Measurements from ENCODE around the gene HDDC3.

The HDDC3 gene

GRCh38 chr15:90960298-90961091, 28.1 kb upstream of the HDDC3 start:
- no peak for FAIRE-seq
- DNase-seq (ENCODE audit: insufficient read length) = no peak
- TF ChIP-seq POLR2A (IDR thresholded peaks at IDR 0.05; ENCODE audit: low read depth, low read length) = no peak
- TF ChIP-seq TAF1 (IDR thresholded peaks at IDR 0.05; ENCODE audit: borderline replicate concordance, low read depth, low read length) = no peak
- TF ChIP-seq POLR2AphosphoS5 (IDR thresholded peaks at IDR 0.05; ENCODE audit: low read depth, low read length) = no peak

DNA sequence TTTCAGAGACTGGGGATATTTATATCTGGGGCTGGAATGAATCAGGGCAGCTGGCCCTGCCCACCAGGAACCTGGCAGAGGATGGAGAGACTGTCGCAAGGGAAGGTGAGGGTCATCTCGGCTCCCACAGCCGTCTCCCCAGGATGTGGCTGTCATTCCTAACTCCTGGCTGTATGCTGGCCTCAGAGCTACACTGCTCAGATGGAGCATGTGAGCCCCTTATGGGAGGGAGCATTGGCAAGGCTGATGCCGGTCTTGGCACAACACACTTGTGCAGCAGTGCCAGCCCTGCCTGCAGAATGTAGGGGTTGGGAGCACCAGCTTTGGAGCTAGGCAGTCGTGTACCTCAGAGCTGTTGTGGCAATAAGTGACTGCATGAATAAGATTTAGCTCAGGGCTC, 27.5 kb upstream of the HDDC3 start:
- DNase-seq (ENCODE audit: insufficient read length) (no peak), FAIRE-seq (no peak)
- TF ChIP-seq POLR2A (IDR thresholded peaks at IDR 0.05; ENCODE audit: low read depth, low read length) (no peak), POLR2AphosphoS5 (IDR thresholded peaks at IDR 0.05; ENCODE audit: low read depth, low read length) (no peak), TAF1 (IDR thresholded peaks at IDR 0.05; ENCODE audit: borderline replicate concordance, low read depth, low read length) (no peak)

GRCh38 chr15:90959028-90959595, 26.8 kb upstream of the HDDC3 start:
- FAIRE-seq (no peak), DNase-seq (ENCODE audit: insufficient read length) (no peak)
- TF ChIP-seq POLR2A (IDR thresholded peaks at IDR 0.05; ENCODE audit: low read depth, low read length) (no peak), POLR2AphosphoS5 (IDR thresholded peaks at IDR 0.05; ENCODE audit: low read depth, low read length) (no peak), TAF1 (IDR thresholded peaks at IDR 0.05; ENCODE audit: borderline replicate concordance, low read depth, low read length) (no peak)

DNA sequence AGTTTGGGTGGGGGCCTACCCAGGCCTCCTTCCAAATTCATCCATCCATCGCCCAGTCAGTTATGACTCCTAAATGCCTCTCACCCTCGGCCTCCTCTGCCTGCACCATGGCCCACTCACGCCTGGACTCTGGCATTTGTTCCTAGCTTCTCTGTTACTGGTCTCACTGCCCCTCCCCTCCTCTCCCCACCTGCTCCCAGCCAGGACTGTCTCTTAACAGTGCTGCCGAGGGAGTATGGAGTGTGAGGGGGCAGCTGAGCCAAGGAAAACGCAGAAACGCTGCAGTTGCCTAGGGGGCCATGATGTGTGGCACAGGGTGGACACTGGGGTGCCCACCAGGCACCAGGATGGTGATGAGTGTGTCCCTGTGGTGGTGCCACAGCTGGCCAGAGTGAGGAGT, 25.4 kb upstream of the HDDC3 start:
- DNase-seq (ENCODE audit: insufficient read length) (no peak), FAIRE-seq (no peak)
- TF ChIP-seq POLR2AphosphoS5 (IDR thresholded peaks at IDR 0.05; ENCODE audit: low read depth, low read length) = no peak
- TF ChIP-seq POLR2A (IDR thresholded peaks at IDR 0.05; ENCODE audit: low read depth, low read length) = no peak
- TF ChIP-seq TAF1 (IDR thresholded peaks at IDR 0.05; ENCODE audit: borderline replicate concordance, low read depth, low read length) = no peak

DNA sequence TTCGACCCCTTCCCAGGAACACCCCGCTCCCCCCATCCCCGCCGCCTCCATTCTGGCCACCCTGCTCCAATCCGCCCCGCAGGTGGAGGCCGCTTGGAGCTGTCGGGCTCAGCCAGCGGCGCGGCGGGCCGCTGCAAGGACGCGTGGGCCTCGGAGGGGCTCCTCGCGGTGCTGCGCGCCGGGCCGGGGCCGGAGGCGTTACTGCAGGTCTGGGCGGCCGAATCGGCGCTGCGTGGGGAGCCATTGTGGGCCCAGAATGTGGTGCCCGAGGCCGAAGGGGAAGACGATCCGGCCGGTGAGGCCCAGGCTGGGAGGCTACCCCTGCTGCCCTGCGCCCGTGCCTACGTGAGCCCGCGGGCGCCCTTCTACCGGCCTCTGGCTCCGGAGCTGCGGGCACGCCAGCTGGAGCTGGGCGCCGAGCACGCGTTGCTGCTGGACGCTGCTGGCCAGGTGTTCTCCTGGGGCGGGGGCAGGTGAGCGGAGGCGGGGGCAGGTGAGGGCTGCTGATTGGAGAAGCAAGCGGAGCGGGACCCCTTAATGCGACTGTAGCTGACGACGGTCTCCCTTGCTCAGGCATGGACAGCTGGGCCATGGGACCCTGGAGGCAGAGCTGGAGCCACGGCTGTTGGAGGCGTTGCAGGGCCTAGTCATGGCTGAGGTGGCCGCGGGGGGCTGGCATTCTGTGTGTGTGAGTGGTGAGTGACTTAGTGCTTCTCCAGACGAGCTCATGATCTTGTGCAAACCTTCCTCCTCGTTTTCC, 24.9 kb upstream of the HDDC3 start:
- TF ChIP-seq POLR2A (IDR thresholded peaks at IDR 0.05; ENCODE audit: low read depth, low read length) (no peak), TAF1 (IDR thresholded peaks at IDR 0.05; ENCODE audit: borderline replicate concordance, low read depth, low read length) (no peak), POLR2AphosphoS5 (IDR thresholded peaks at IDR 0.05; ENCODE audit: low read depth, low read length) (no peak)
- DNase-seq (ENCODE audit: insufficient read length) (no peak), FAIRE-seq (no peak)

GRCh38 chr15:90956274-90957030, 24.1 kb upstream of the HDDC3 start:
- no peak for TF ChIP-seq TAF1 (IDR thresholded peaks at IDR 0.05; ENCODE audit: borderline replicate concordance, low read depth, low read length)
- peak; percentile 3; the same call in 1 of the 2 replicates for TF ChIP-seq POLR2A (IDR thresholded peaks at IDR 0.05; ENCODE audit: low read depth, low read length)
- DNase-seq (ENCODE audit: insufficient read length) = peak; percentile 89
- no peak for FAIRE-seq

GRCh38 chr15:90955624-90956273, 23.4 kb upstream of the HDDC3 start:
- TF ChIP-seq POLR2AphosphoS5 (IDR thresholded peaks at IDR 0.05; ENCODE audit: low read depth, low read length) (no peak), TAF1 (IDR thresholded peaks at IDR 0.05; ENCODE audit: borderline replicate concordance, low read depth, low read length) (no peak), POLR2A (IDR thresholded peaks at IDR 0.05; ENCODE audit: low read depth, low read length) (no peak; the same call in 1 of the 2 replicates)
- no peak for DNase-seq (ENCODE audit: insufficient read length)
- peak; percentile 87 for FAIRE-seq

DNA sequence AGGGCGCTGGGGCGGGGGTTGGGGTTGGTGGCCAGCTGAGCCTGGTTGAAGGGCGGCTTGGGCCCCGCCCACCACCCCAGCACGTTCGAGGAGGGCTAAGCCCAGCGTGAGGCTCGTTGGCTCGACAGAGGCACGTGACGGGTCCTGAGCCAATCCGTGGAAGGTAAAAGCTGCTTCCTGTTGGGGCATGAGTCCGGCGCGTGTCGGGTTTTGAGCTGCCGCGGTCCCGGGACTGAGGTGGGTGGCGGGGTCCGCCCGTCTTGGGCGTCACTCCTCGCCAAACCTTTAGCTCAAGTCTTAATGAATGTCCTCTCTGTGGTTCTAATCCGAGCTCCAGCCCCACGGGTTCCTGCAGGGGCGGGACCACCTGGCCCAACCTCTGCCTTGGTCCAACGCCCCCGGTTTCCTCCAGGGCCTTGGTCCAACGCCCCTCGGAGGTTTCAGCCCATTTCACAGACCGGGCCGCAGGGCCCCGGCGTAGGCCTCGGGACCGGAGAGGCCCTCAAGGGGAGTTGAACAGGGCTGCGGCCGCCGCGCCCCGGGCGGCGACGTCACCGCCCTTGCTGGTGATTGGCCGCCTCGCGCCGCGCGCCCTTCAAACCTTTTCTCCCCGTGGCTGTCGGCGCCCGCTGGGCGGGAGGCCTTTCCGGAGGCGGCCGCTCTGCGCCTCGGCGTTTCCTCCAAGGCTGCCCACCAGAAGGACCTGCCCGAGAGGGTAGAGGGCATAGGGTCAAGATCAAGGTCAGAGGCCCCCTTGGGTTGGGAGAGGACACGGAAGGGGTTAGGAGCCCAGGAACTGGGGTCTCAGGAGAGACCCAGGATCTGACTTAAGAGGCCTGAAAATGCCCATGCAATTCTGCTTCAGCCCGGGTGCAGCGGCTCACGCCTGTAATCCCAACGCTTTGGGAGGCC, 22.6 kb upstream of the HDDC3 start, which contains the start of gene RCCD1:
Gene RCCD1 (plus strand): TSS at position 173 of the 912 bp plus-strand sequence. CDS start 1,851 bp downstream, outside the sequence.
- peak; percentile 100 for FAIRE-seq
- TF ChIP-seq TAF1 (IDR thresholded peaks at IDR 0.05; ENCODE audit: borderline replicate concordance, low read depth, low read length) = peak; percentile 59
- peak; percentile 95 for TF ChIP-seq POLR2AphosphoS5 (IDR thresholded peaks at IDR 0.05; ENCODE audit: low read depth, low read length)
- peak; percentile 86 for TF ChIP-seq POLR2A (IDR thresholded peaks at IDR 0.05; ENCODE audit: low read depth, low read length)
- peak; percentile 100 for DNase-seq (ENCODE audit: insufficient read length)

GRCh38 chr15:90953947-90954711, 21.8 kb upstream of the HDDC3 start:
- DNase-seq (ENCODE audit: insufficient read length) (no peak), FAIRE-seq (no peak)
- TF ChIP-seq TAF1 (IDR thresholded peaks at IDR 0.05; ENCODE audit: borderline replicate concordance, low read depth, low read length) (no peak), POLR2A (IDR thresholded peaks at IDR 0.05; ENCODE audit: low read depth, low read length) (no peak), POLR2AphosphoS5 (IDR thresholded peaks at IDR 0.05; ENCODE audit: low read depth, low read length) (no peak)

Data from GM12892 (cell line).